Measurements from ENCODE around the gene TAS2R30.

TAS2R30 gene

DNA sequence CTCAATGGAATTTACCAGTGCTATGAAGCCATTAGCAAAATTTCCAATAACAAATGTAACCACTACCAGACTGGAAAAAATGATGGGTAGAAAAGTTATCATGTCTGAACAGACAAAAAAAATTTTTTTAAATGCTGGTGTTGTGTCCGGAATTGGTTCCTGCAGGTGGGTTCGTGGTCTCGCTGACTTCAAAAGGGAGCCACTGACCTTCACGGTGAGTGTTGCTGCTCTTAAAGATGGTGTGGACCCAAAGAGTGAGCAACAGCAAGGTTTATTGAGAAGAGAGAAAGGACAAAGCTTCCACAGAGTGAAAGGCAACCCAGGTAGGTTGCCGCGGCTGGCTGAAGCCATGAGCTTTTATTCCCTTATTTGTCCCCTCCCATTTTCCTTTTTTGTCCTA is 42.3 kb downstream of the TAS2R30 start, which contains the start of gene TAS2R43:
Gene TAS2R43 (minus strand): TSS at position 186 of the 400 bp plus-strand sequence. CDS start 84 bp downstream, at position 102.
- Mint-ChIP-seq H3K27me3 (no peaks in the 10 kb centered on the region), H3K36me3 (ENCODE audit: low read depth) (peaks cover 49% of the 10 kb centered on the region), H3K9me3 (peaks cover 8% of the 10 kb centered on the region), H3K4me1 (peaks cover 23% of the 10 kb centered on the region), H3K4me3 (no peak within 1 kb of the TSS), H3K27ac (peak within 1 kb of the TSS; percentile 47)
- DNase-seq (no peak), ATAC-seq (no peak)

DNA sequence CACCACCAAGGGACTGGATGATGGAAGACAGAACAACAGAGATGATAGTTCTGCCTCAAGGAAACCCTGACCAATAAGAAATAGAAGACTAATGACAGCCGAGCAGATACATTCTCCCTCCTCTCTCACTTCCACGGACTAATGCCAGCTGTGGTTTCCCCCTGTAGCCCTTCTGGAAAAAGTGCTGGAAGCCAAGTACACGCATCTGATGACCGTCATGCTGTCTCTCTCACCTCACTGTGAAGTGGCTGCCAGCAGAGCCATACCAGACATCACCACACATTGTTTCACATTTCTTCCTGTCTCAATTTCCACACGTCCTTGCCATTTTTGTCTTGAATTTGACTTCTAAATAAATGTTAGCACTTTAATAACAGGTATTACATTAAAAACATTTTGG is 45.2 kb downstream of the TAS2R30 start:
- H3K4me1 Mint-ChIP-seq = peaks cover 28% of the 10 kb centered on the region
- ATAC-seq = no peak
- no peak for DNase-seq
- H3K27me3 Mint-ChIP-seq = no peaks in the 10 kb centered on the region
- peaks cover 47% of the 10 kb centered on the region for H3K36me3 Mint-ChIP-seq (ENCODE audit: low read depth)
- peaks cover 9% of the 10 kb centered on the region for H3K9me3 Mint-ChIP-seq
- H3K27ac Mint-ChIP-seq = no peak overlapping the region
- no peak overlapping the region for H3K4me3 Mint-ChIP-seq

DNA sequence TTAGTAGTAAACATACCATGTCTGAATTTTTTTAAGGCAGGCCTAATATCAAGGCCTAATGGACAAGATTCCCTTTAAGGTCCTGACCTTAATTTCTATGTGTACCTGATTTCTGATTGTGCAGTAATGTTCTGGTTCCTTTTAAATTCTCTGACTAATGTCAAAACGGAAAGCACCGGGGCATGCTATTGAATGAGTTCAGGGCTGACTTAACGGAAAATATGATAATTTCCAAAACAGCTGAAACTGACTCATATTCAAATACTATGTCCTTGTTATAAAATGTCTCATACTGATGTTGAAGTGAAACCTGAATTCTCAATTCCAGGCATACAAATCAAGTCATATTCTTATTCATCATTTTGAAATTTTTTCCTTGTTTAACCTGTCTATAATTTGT is 49.0 kb downstream of the TAS2R30 start:
- H3K9me3 Mint-ChIP-seq = peaks cover 13% of the 10 kb centered on the region
- ATAC-seq = peak; percentile 93
- no peaks in the 10 kb centered on the region for H3K27me3 Mint-ChIP-seq
- peak overlapping the region; percentile 26 for H3K4me3 Mint-ChIP-seq
- H3K36me3 Mint-ChIP-seq (ENCODE audit: low read depth) = peaks cover 47% of the 10 kb centered on the region
- H3K4me1 Mint-ChIP-seq = peaks cover 10% of the 10 kb centered on the region
- peak; percentile 18 for DNase-seq
- peak overlapping the region; percentile 75 for H3K27ac Mint-ChIP-seq

Data from activated naive CD8-positive, alpha-beta T cell treated with anti-CD3 and anti-CD28 coated beads, Interleukin-2, amount 50 U/mL, for 24 hours (primary cell).